Transverse colon (tissue), 4 donors: ENCODE measurements around the gene PTBP1.

Experiments
- EP300 ChIP-seq: sonication (generic); formaldehyde crosslinking; IDR thresholded peaks from one replicate; pipeline ENCODE4 v1.6.1; 2017; ENCODE audit warnings: antibody characterized with exemption, low read depth
- POLR2A ChIP-seq: fragments of 450-650 bp; IDR thresholded peaks from one replicate; pipeline ENCODE4 v1.6.1; 2016; ENCODE audit warnings: antibody characterized with exemption, mild to moderate bottlenecking, moderate library complexity
- POLR2AphosphoS5 ChIP-seq, 3 donors: sonication (generic); formaldehyde crosslinking; IDR thresholded peaks; one replicate each; pipeline ENCODE4 v1.6.1; 2016; ENCODE audit warnings: antibody characterized with exemption in 3 of 3
- TF ChIP-seq, protein P1 (sequence below), 5 experiments: fragments of 200-600 bp in 3 of 5; fragments of 450-650 bp in 2 of 5; sonication (generic) in 3 of 5; IDR thresholded peaks; 1 replicate in 2 of 5; 2 replicates in 3 of 5; pipeline ENCODE4 v1.5.1; 2016 to 2017; ENCODE audit warnings: antibody characterized with exemption in 5 of 5, inconsistent platforms in 3 of 5, mild to moderate bottlenecking in 2 of 5, moderate library complexity in 1 of 5

DNA sequence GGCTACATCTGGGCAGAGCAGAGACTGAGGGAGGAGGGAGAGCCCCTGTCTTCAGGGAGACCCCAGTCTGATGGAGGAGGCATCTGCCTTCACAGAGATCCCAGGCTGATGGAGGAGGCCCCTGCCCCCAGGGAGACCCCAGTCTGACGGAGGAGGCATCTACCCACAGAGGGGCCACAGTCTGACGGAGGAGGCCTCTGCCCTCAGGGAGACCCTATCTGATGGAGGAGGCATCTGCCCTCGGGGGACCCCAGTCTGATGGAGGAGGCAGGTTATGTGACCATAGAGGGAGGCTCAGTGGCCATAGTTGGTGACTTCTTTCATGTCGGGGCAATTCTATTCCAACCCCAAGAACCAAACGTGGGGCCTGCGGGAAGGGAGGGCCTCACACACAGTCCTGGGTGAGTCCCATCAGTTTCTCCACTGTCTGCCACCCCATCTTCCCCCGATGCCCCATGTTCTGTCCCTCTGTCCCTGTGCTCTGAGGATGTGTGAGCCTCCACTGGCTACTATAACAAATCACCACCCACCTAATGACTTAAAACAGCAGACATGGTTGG, 32.0 kb upstream of the PTBP1 start:
- peak; percentile 54 for TF ChIP-seq POLR2A
- TF ChIP-seq, protein P1, sequence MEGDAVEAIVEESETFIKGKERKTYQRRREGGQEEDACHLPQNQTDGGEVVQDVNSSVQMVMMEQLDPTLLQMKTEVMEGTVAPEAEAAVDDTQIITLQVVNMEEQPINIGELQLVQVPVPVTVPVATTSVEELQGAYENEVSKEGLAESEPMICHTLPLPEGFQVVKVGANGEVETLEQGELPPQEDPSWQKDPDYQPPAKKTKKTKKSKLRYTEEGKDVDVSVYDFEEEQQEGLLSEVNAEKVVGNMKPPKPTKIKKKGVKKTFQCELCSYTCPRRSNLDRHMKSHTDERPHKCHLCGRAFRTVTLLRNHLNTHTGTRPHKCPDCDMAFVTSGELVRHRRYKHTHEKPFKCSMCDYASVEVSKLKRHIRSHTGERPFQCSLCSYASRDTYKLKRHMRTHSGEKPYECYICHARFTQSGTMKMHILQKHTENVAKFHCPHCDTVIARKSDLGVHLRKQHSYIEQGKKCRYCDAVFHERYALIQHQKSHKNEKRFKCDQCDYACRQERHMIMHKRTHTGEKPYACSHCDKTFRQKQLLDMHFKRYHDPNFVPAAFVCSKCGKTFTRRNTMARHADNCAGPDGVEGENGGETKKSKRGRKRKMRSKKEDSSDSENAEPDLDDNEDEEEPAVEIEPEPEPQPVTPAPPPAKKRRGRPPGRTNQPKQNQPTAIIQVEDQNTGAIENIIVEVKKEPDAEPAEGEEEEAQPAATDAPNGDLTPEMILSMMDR (IDR thresholded peaks at IDR 0.05), result no peak
- peak in 2 of 3 donors; percentile 33 to 51 for TF ChIP-seq POLR2AphosphoS5 (IDR thresholded peaks at IDR 0.05)
- TF ChIP-seq EP300, result no peak
